SK-N-SH (cell line): ENCODE data around the gene EHD3. TPM values are rescaled to one million over a fixed set of nuclear protein-coding genes. Genes with fewer than 3 reads are reported as not detected.

Experiments
- CTCF ChIA-PET: fragments of 300-600, 350-600 bp; formaldehyde crosslinking; extraction: SDS; loops from one replicate; lab custom pipeline; 2021; lab: Yijun Ruan, JAX
- POLR2A ChIA-PET: fragments of 350-600 bp; sonication (Branson Sonifier 250); formaldehyde crosslinking; extraction: SDS; loops from one replicate; lab custom pipeline; 2020; ENCODE audit warnings: antibody characterized with exemption, inconsistent platforms; lab: Yijun Ruan, JAX
- DNase-seq: peaks from one replicate; pipeline ENCODE4 v3.0.0; 2012
- H2AFZ ChIP-seq: fragments of 200-600 bp; sonication (generic); 2 replicates; pipeline ENCODE4 v1.8.1; 2016; ENCODE audit warnings: antibody characterized with exemption, mild to moderate bottlenecking, low read depth
- H3F3A ChIP-seq: fragments of 200-600 bp; sonication (generic); replicated peaks from 2 replicates; pipeline ENCODE3; 2016; ENCODE audit warnings: antibody characterized with exemption, mild to moderate bottlenecking; ENCODE audit not compliant: insufficient read depth
- H3K27ac ChIP-seq, 2 experiments: fragments of 200-500 bp in 1 of 2; fragments of 200-600 bp in 1 of 2; sonication (Bioruptor generic) in 1 of 2; sonication (generic), shearing (Covaris generic) in 1 of 2; 2 replicates each; pipeline versions ENCODE4 v1.5.1 to v1.6.1; 2014 to 2016; ENCODE audit warnings: low read depth in 2 of 2, inconsistent platforms in 1 of 2, low read length in 1 of 2, mild to moderate bottlenecking in 1 of 2, mixed read lengths in 1 of 2
- H3K27me3 ChIP-seq: fragments of 200-600 bp; sonication (generic), shearing (Covaris generic); 2 replicates; pipeline ENCODE4 v1.6.1; 2016; ENCODE audit warnings: mixed run types; ENCODE audit not compliant: insufficient read depth
- H3K36me3 ChIP-seq, 2 experiments: fragments of 200-500 bp in 1 of 2; fragments of 200-600 bp in 1 of 2; sonication (Bioruptor generic) in 1 of 2; sonication (generic) in 1 of 2; replicated peaks in 1 of 2; 2 replicates each; pipeline versions ENCODE3 to v1.5.1; 2014 to 2016; ENCODE audit warnings: low read length in 1 of 2, mild to moderate bottlenecking in 1 of 2; ENCODE audit not compliant: insufficient read depth in 2 of 2, control insufficient read depth in 1 of 2
- H3K4me1 ChIP-seq, 2 experiments: fragments of 200-500 bp in 1 of 2; fragments of 200-600 bp in 1 of 2; sonication (Bioruptor generic) in 1 of 2; sonication (generic), shearing (Covaris generic) in 1 of 2; 2 replicates each; pipeline versions ENCODE4 v1.5.1 to v1.6.1; 2014 to 2016; ENCODE audit warnings: low read depth in 1 of 2, low read length in 1 of 2, mixed run types in 1 of 2; ENCODE audit not compliant: insufficient read depth in 2 of 2, control insufficient read depth in 1 of 2
- H3K4me2 ChIP-seq: fragments of 200-600 bp; sonication (generic), shearing (Covaris generic); 2 replicates; pipeline ENCODE4 v1.6.1; 2017; ENCODE audit warnings: mixed run types
- H3K4me3 ChIP-seq, 2 experiments: fragments of 200-500 bp in 1 of 2; fragments of 200-600 bp in 1 of 2; sonication (Bioruptor generic) in 1 of 2; sonication (generic), shearing (Covaris generic) in 1 of 2; 2 replicates each; pipeline versions ENCODE4 v1.5.1 to v1.8.1; 2014 to 2016; ENCODE audit warnings: low read depth in 2 of 2, inconsistent platforms in 1 of 2, low read length in 1 of 2, mild to moderate bottlenecking in 1 of 2, mixed read lengths in 1 of 2, moderate library complexity in 1 of 2
- H3K79me2 ChIP-seq: fragments of 200-600 bp; sonication (generic); 2 replicates; pipeline ENCODE4 v1.8.1; 2017; ENCODE audit warnings: mild to moderate bottlenecking; ENCODE audit not compliant: insufficient read depth
- H3K9ac ChIP-seq: fragments of 200-600 bp; sonication (generic); 2 replicates; pipeline ENCODE4 v1.6.1; 2017; ENCODE audit warnings: mixed run types
- H3K9me2 ChIP-seq: fragments of 200-600 bp; sonication (generic); 2 replicates; pipeline ENCODE4 v1.6.1; 2017; ENCODE audit warnings: mixed run types
- H3K9me3 ChIP-seq: fragments of 200-600 bp; sonication (generic); 2 replicates; pipeline ENCODE4 v1.6.1; 2017; ENCODE audit warnings: mixed run types, mild to moderate bottlenecking, moderate library complexity
- H4K20me1 ChIP-seq: fragments of 200-600 bp; sonication (generic); 2 replicates; pipeline ENCODE4 v1.6.1; 2017; ENCODE audit warnings: mild to moderate bottlenecking, mixed run types; ENCODE audit not compliant: insufficient read depth
- CHD2 ChIP-seq: fragments of 150-350 bp; IDR thresholded peaks from 2 replicates; pipeline ENCODE4 v1.6.1; 2018; ENCODE audit warnings: low read length; ENCODE audit not compliant: partially characterized antibody
- CTCF ChIP-seq: fragments of 200-600 bp; sonication (generic); IDR thresholded peaks from 2 replicates; pipeline ENCODE4 v1.6.1; 2017; ENCODE audit warnings: antibody characterized with exemption, mild to moderate bottlenecking, moderate library complexity
- ELF1 ChIP-seq: IDR thresholded peaks from 2 replicates; pipeline ENCODE4 v1.4.0; 2012
- EP300 ChIP-seq, 2 experiments: IDR thresholded peaks; 2 replicates each; pipeline versions ENCODE4 v1.4.0 to v1.6.1; 2012; ENCODE audit warnings: borderline replicate concordance in 1 of 2, low read depth in 1 of 2, low read length in 1 of 2
- FOSL2 ChIP-seq: IDR thresholded peaks from 2 replicates; pipeline ENCODE4 v1.4.0; 2012; ENCODE audit warnings: low read depth, mild to moderate bottlenecking, moderate library complexity, borderline replicate concordance
- FOXJ3 ChIP-seq: sonication (generic); formaldehyde crosslinking; IDR thresholded peaks from 2 replicates; pipeline ENCODE4 v1.5.1; 2020; ENCODE audit warnings: mild to moderate bottlenecking, missing genetic modification reagents
- FOXM1 ChIP-seq: IDR thresholded peaks from 2 replicates; pipeline ENCODE4 v1.4.0; 2012; ENCODE audit warnings: low read depth, mild to moderate bottlenecking
- JUND ChIP-seq: IDR thresholded peaks from 2 replicates; pipeline ENCODE4 v1.4.0; 2012
- MEF2A ChIP-seq: IDR thresholded peaks from 2 replicates; pipeline ENCODE4 v1.4.0; 2012; ENCODE audit warnings: low read depth, borderline replicate concordance
- MXI1 ChIP-seq: IDR thresholded peaks from 2 replicates; pipeline ENCODE4 v1.6.1; 2012; ENCODE audit warnings: mild to moderate bottlenecking, low read depth, low read length, improper control_type of control experiment
- NFIC ChIP-seq: IDR thresholded peaks from 2 replicates; pipeline ENCODE4 v1.4.0; 2012; ENCODE audit warnings: borderline replicate concordance
- NRF1 ChIP-seq: IDR thresholded peaks from 2 replicates; pipeline ENCODE4 v1.6.1; 2012; ENCODE audit warnings: low read depth, mild to moderate bottlenecking, low read length
- PBX3 ChIP-seq: IDR thresholded peaks from 2 replicates; pipeline ENCODE4; 2012
- POLR2AphosphoS5 ChIP-seq: IDR thresholded peaks from 2 replicates; pipeline ENCODE4 v1.6.1; 2012; ENCODE audit warnings: low read depth, low read length
- SIN3A ChIP-seq: IDR thresholded peaks from 2 replicates; pipeline ENCODE4 v1.6.1; 2012; ENCODE audit warnings: low read depth, mild to moderate bottlenecking, low read length, moderate library complexity, borderline replicate concordance
- SMC3 ChIP-seq: IDR thresholded peaks from 2 replicates; pipeline ENCODE4 v1.6.1; 2012; ENCODE audit warnings: low read depth, low read length, improper control_type of control experiment
- TAF1 ChIP-seq: IDR thresholded peaks from 2 replicates; pipeline ENCODE4 v1.6.1; 2012; ENCODE audit warnings: low read depth, mild to moderate bottlenecking, low read length, moderate library complexity, borderline replicate concordance
- TCF12 ChIP-seq: IDR thresholded peaks from 2 replicates; pipeline ENCODE4 v1.4.0; 2012
- USF1 ChIP-seq: IDR thresholded peaks from 2 replicates; pipeline ENCODE4 v1.4.0; 2012; ENCODE audit warnings: low read depth, borderline replicate concordance
- ZBTB33 ChIP-seq: IDR thresholded peaks from 2 replicates; pipeline ENCODE4 v1.4.0; 2012; ENCODE audit warnings: low read depth, borderline replicate concordance
- WGBS: methylation state at CpG from one replicate; pipeline ENCODE4 v1.1.6; 2017; ENCODE audit warnings: low lambda C conversion rate; 5-methylcytosine and 5-hydroxymethylcytosine counted together
- polyA plus RNA-seq, 3 experiments: library from polyadenylated mRNA; depleted of rRNA; stranded (reverse); fragments of >200 nt; gene quantifications; 2 replicates each; pipeline ENCODE4 v1.2.3, GENCODE V29; 2012

The EHD3 gene
- polyA plus RNA-seq, 1 of the 3 experiments (the other 2 are of a cell fraction): 45.4 TPM

DNA sequence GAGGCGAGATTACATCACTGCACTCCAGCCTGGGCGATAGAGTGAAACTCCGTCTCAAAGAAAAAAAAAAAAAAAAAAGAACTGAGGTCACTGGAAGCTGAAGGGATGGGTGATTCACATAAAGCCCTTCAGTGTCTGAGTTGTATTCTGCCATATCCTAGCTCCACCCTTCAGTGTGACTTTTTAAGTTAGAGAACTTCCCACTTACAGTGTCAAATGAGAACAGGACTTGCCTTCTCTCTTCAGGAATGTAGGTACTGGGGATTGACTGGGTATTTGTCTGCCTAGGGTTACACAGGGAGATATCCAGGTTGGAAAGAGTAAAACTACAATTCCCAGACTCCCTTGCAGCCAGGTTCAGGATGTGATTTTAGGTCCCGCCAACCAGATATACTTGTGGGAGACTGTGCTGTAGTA lies 37.9 kb downstream of the EHD3 start:
- Histone ChIP-seq H3K4me3 (no peak overlapping the region), H3K9ac (no peak overlapping the region), H3K79me2 (no peaks in the 10 kb centered on the region), H3F3A (peaks cover 6% of the 10 kb centered on the region), H3K9me3 (no peaks in the 10 kb centered on the region), H3K9me2 (no peaks in the 10 kb centered on the region), H3K27me3 (no peaks in the 10 kb centered on the region), H3K4me2 (no peak overlapping the region), H3K27ac (no peak overlapping the region), H3K36me3 (peaks cover 0 to 9% of the 10 kb centered on the region in 2 experiments), H2AFZ (no peak overlapping the region), H4K20me1 (no peaks in the 10 kb centered on the region), H3K4me1 (peaks cover 8 to 18% of the 10 kb centered on the region in 2 experiments; a peak in 2 of 4 replicates)
- POLR2A ChIA-PET: no interaction called here
- no peak for DNase-seq
- WGBS: 71% methylated on average over 4 of the region's 4 CpGs
- no peak for TF ChIP-seq ZBTB33
- no peak for TF ChIP-seq TAF1
- peak; percentile 18; the same call in 1 of the 2 replicates for TF ChIP-seq POLR2AphosphoS5
- TF ChIP-seq EP300 (IDR thresholded peaks at IDR 0.05; ENCODE audit: borderline replicate concordance in 1 of 2, low read depth in 1 of 2, low read length in 1 of 2): no peak
- CTCF ChIA-PET: interaction anchor here (0.7 kb wide), 1 partner anchor 13 kb away, joined by 3 read pairs; no protein-coding TSS in a partner anchor

- no peaks in the 10 kb centered on the region for H3K36me3 ChIP-seq
- ChIA-PET CTCF (interaction anchor here (0.8 to 1.8 kb wide), 6 partner anchors 13 to 104 kb away, joined by 3 to 9 read pairs (median 6); partner anchors contain the start of gene EHD3), POLR2A (no interaction called here)
- H3K9ac ChIP-seq: no peak overlapping the region
- no peaks in the 10 kb centered on the region for H3K27me3 ChIP-seq
- no peaks in the 10 kb centered on the region for H3K79me2 ChIP-seq
- peaks cover 8 to 18% of the 10 kb centered on the region in 2 experiments; a peak in 2 of 4 replicates for H3K4me1 ChIP-seq
- no peak overlapping the region for H3K4me2 ChIP-seq
- no peak for DNase-seq
- H4K20me1 ChIP-seq: no peaks in the 10 kb centered on the region
- H3K9me2 ChIP-seq: no peaks in the 10 kb centered on the region
- no peaks in the 10 kb centered on the region for H3K9me3 ChIP-seq
- peaks cover 6% of the 10 kb centered on the region for H3F3A ChIP-seq
- no peak overlapping the region for H2AFZ ChIP-seq
- 85% methylated on average over 5 of the region's 5 CpGs for WGBS
- no peak overlapping the region for H3K4me3 ChIP-seq
- H3K27ac ChIP-seq: no peak overlapping the region
- TF ChIP-seq SMC3: no peak
- TF ChIP-seq SIN3A: no peak
- no peak for TF ChIP-seq FOXM1
- TF ChIP-seq MXI1: no peak
- TF ChIP-seq PBX3: no peak
- TF ChIP-seq NRF1: no peak
- TF ChIP-seq TAF1: no peak
- no peak for TF ChIP-seq FOXJ3 (CRISPR knock-in tag)
- TF ChIP-seq MEF2A: no peak
- TF ChIP-seq CHD2: no peak
- TF ChIP-seq NFIC: no peak
- no peak for TF ChIP-seq USF1
- no peak for TF ChIP-seq CTCF
- no peak for TF ChIP-seq TCF12
- no peak for TF ChIP-seq JUND
- TF ChIP-seq ZBTB33: no peak
- TF ChIP-seq FOSL2: no peak
- TF ChIP-seq ELF1: no peak
These were observed 40.6 kb downstream of the EHD3 start for GRCh38 chr2:31274401-31275075.
